HepG2 (cell line): ENCODE results near the gene VPS29. TPM values are rescaled to one million over a fixed set of nuclear protein-coding genes. Genes with fewer than 3 reads are reported as not detected.
A peak's percentile ranks its signal among the peaks of the same experiment; 100 is the strongest.

Source experiments
- CBX1 ChIP-seq: IDR thresholded peaks from one replicate; pipeline ENCODE4 v1.6.1; 2016; ENCODE audit warnings: antibody characterized with exemption, low read depth
- HNF1B ChIP-seq: sonication (generic); formaldehyde crosslinking; IDR thresholded peaks from 2 replicates; pipeline ENCODE4 v1.5.1; 2020; ENCODE audit warnings: mild to moderate bottlenecking, moderate library complexity, missing genetic modification reagents
- MXI1 ChIP-seq: IDR thresholded peaks from 3 replicates; pipeline ENCODE4 v1.6.1; 2012; ENCODE audit warnings: low read depth, low read length, inconsistent platforms, borderline replicate concordance
- NR2C2 ChIP-seq: sonication (generic); formaldehyde crosslinking; IDR thresholded peaks from 2 replicates; pipeline ENCODE4 v1.4.0; 2020; ENCODE audit warnings: missing genetic modification reagents, mild to moderate bottlenecking, moderate library complexity, borderline replicate concordance
- PHF21A ChIP-seq: sonication (generic); formaldehyde crosslinking; IDR thresholded peaks from 2 replicates; pipeline ENCODE4 v1.5.0; 2020; ENCODE audit warnings: mild to moderate bottlenecking, missing genetic modification reagents
- POLR2AphosphoS5 ChIP-seq: IDR thresholded peaks from 2 replicates; pipeline ENCODE4 v1.6.1; 2012; ENCODE audit warnings: low read depth, low read length
- RBM39 ChIP-seq: fragments of 200-400 bp; formaldehyde crosslinking; IDR thresholded peaks from one replicate; pipeline ENCODE4 v1.6.1; 2018; ENCODE audit warnings: antibody characterized with exemption, mild to moderate bottlenecking, low read depth, low read length; ENCODE audit not compliant: poor library complexity, severe bottlenecking
- RFX5 ChIP-seq: IDR thresholded peaks from 2 replicates; pipeline ENCODE4 v1.6.1; 2011; ENCODE audit warnings: low read depth, low read length, improper control_type of control experiment
- RXRA ChIP-seq: sonication (generic); formaldehyde crosslinking; IDR thresholded peaks from 2 replicates; pipeline ENCODE4 v1.5.1; 2020; ENCODE audit warnings: missing genetic modification reagents
- RXRB ChIP-seq: IDR thresholded peaks from 2 replicates; pipeline ENCODE4 v1.6.1; 2016; ENCODE audit warnings: borderline replicate concordance, missing genetic modification reagents, missing compliant biosample characterization
- SATB2 ChIP-seq: sonication (generic); formaldehyde crosslinking; IDR thresholded peaks from 2 replicates; pipeline ENCODE4 v1.5.0; 2020; ENCODE audit warnings: missing genetic modification reagents
- SP4 ChIP-seq: sonication (generic); formaldehyde crosslinking; IDR thresholded peaks from 2 replicates; pipeline ENCODE4 v1.8.1; 2023; ENCODE audit warnings: mild to moderate bottlenecking, missing genetic modification reagents
- ZFY ChIP-seq: sonication (generic); formaldehyde crosslinking; IDR thresholded peaks from 2 replicates; pipeline ENCODE4 v1.4.0; 2020; ENCODE audit warnings: missing genetic modification reagents
- ZMYM2 ChIP-seq: sonication (generic); formaldehyde crosslinking; IDR thresholded peaks from 2 replicates; pipeline ENCODE4 v1.8.0; 2022; ENCODE audit warnings: mild to moderate bottlenecking, missing genetic modification reagents
- ZNF468 ChIP-seq: sonication (generic); formaldehyde crosslinking; IDR thresholded peaks from 2 replicates; pipeline ENCODE4 v1.8.0; 2022; ENCODE audit warnings: mild to moderate bottlenecking, moderate library complexity, missing genetic modification reagents
- ZNF629 ChIP-seq: sonication (generic); formaldehyde crosslinking; conservative IDR thresholded peaks from 2 replicates; pipeline ENCODE4 v1.5.0; 2020; ENCODE audit warnings: missing genetic modification reagents
- polyA plus RNA-seq, 8 experiments: library from polyadenylated mRNA; depleted of rRNA in 3 of 8; stranded (reverse) in 7 of 8; unstranded in 1 of 8; fragments of >200 nt; fragmentation: Illumina TruSeq in 4 of 8; extraction: Trizol in 4 of 8; gene quantifications; 2 replicates each; pipeline versions ENCODE4 v1.2.1 to v1.2.3, GENCODE V29; 2011 to 2016; ENCODE audit warnings: low read depth in 4 of 8, missing spikeins in 1 of 8, mixed read lengths in 1 of 8; ENCODE audit not compliant: insufficient read depth in 1 of 8
- total RNA-seq, 5 experiments: library from RNA; depleted of rRNA; stranded (reverse); fragments of >200 nt; fragmentation: Illumina TruSeq; extraction: Trizol; gene quantifications; 2 replicates each; pipeline ENCODE4 v1.2.3, GENCODE V29; 2016; ENCODE audit warnings: low read depth in 1 of 5
- TF ChIP-seq, protein P1 (sequence below): sonication (generic); formaldehyde crosslinking; IDR thresholded peaks from 2 replicates; pipeline ENCODE4 v1.4.0; 2020; ENCODE audit warnings: mild to moderate bottlenecking, missing genetic modification reagents
- TF ChIP-seq, protein P2 (sequence below): IDR thresholded peaks from 2 replicates; pipeline ENCODE4 v1.6.1; 2016; ENCODE audit warnings: low read depth, borderline replicate concordance
- TF ChIP-seq, protein P3 (sequence below): sonication (generic); formaldehyde crosslinking; IDR thresholded peaks from 2 replicates; pipeline ENCODE4 v1.4.0; 2020; ENCODE audit warnings: missing genetic modification reagents
- TF ChIP-seq, protein P4 (sequence below): IDR thresholded peaks from 2 replicates; pipeline ENCODE4 v1.6.1; 2016; ENCODE audit warnings: control low read depth

VPS29 gene
- total and polyA plus RNA-seq, 2 of the 13 experiments (the other 11 are each of a cell fraction or from before 2014, with no cell fraction given), result 107 to 114 TPM

DNA sequence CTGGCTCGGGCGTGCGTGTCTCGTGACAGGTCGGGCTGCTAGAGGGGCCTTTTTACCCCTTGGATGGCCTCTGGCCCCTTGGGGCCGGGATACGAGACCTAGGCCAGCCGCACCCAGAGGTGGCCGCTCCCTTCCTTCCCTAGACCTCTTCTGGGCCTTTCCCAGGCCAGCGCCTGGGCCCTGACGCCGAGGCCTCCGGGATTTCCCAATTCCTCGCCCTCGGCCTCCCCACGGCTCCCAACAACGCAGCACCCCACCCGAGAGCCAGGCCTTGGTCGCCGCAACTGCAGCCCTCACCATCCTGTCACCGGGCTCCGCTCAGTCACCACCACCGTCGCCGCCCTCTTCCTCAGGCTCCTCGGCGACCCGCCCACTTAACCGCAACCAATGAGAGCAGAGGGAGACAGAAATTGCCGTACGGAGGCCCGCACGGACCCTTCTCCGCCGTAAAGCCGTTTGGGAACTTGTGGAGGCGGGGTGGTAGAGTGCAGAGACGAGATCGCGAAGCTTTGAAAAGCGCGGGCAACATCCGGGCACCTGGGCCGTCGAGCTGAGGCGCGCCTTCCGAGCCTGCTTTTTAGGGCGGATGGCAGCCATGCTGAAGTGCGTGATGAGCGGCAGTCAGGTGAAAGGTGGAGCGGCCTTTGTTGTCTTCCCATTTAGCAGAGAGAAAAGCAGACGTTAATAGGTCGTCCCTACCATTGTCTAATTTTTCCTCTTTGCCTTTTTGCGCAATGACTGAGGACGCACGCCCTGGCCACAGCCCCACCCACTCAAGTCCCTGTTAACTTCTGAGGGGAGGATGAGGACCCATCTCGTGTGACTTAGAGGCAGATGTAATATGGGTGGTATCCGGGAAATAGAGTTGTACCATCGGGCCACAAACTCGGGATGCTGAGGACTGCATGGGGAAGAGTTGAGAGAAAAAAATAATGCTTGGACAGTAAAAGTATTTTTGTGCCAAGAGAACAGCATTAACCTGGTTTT lies at the start of gene VPS29, which contains the start of gene RAD9B (continued):
- TF ChIP-seq CBX1, result no peak
- TF ChIP-seq, protein P1, sequence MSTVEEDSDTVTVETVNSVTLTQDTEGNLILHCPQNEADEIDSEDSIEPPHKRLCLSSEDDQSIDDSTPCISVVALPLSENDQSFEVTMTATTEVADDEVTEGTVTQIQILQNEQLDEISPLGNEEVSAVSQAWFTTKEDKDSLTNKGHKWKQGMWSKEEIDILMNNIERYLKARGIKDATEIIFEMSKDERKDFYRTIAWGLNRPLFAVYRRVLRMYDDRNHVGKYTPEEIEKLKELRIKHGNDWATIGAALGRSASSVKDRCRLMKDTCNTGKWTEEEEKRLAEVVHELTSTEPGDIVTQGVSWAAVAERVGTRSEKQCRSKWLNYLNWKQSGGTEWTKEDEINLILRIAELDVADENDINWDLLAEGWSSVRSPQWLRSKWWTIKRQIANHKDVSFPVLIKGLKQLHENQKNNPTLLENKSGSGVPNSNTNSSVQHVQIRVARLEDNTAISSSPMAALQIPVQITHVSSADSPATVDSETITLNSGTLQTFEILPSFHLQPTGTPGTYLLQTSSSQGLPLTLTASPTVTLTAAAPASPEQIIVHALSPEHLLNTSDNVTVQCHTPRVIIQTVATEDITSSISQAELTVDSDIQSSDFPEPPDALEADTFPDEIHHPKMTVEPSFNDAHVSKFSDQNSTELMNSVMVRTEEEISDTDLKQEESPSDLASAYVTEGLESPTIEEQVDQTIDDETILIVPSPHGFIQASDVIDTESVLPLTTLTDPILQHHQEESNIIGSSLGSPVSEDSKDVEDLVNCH, result peak; percentile 100
- peak; percentile 98 for TF ChIP-seq ZFY (CRISPR knock-in tag)
- TF ChIP-seq, protein P2, sequence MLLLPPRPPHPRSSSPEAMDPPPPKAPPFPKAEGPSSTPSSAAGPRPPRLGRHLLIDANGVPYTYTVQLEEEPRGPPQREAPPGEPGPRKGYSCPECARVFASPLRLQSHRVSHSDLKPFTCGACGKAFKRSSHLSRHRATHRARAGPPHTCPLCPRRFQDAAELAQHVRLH (CRISPR knock-in tag), result peak; percentile 95; the same call in 1 of the 2 replicates
- TF ChIP-seq HNF1B (CRISPR knock-in tag), result peak; percentile 97
- peak; percentile 81 for TF ChIP-seq RXRB
- TF ChIP-seq PHF21A (CRISPR knock-in tag), result peak; percentile 71; the same call in 1 of the 2 replicates
- peak; percentile 82 for TF ChIP-seq RXRA
- TF ChIP-seq ZMYM2 (CRISPR knock-in tag), result peak; percentile 90
- peak; percentile 90 for TF ChIP-seq SP4 (CRISPR knock-in tag)
- peak; percentile 37; the same call in 1 of the 2 replicates for TF ChIP-seq RFX5
- no peak; the same call in 1 of the 2 replicates for TF ChIP-seq ZNF629 (CRISPR knock-in tag)
- TF ChIP-seq, protein P3, sequence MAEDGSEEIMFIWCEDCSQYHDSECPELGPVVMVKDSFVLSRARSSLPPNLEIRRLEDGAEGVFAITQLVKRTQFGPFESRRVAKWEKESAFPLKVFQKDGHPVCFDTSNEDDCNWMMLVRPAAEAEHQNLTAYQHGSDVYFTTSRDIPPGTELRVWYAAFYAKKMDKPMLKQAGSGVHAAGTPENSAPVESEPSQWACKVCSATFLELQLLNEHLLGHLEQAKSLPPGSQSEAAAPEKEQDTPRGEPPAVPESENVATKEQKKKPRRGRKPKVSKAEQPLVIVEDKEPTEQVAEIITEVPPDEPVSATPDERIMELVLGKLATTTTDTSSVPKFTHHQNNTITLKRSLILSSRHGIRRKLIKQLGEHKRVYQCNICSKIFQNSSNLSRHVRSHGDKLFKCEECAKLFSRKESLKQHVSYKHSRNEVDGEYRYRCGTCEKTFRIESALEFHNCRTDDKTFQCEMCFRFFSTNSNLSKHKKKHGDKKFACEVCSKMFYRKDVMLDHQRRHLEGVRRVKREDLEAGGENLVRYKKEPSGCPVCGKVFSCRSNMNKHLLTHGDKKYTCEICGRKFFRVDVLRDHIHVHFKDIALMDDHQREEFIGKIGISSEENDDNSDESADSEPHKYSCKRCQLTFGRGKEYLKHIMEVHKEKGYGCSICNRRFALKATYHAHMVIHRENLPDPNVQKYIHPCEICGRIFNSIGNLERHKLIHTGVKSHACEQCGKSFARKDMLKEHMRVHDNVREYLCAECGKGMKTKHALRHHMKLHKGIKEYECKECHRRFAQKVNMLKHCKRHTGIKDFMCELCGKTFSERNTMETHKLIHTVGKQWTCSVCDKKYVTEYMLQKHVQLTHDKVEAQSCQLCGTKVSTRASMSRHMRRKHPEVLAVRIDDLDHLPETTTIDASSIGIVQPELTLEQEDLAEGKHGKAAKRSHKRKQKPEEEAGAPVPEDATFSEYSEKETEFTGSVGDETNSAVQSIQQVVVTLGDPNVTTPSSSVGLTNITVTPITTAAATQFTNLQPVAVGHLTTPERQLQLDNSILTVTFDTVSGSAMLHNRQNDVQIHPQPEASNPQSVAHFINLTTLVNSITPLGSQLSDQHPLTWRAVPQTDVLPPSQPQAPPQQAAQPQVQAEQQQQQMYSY (CRISPR knock-in tag), result peak; percentile 20; the same call in 1 of the 2 replicates
- peak; percentile 93; the same call in 1 of the 2 replicates for TF ChIP-seq SATB2 (CRISPR knock-in tag)
- TF ChIP-seq ZNF468, result peak; percentile 61; the same call in 1 of the 2 replicates
- TF ChIP-seq MXI1, result peak; percentile 88; the same call in 2 of the 3 replicates
- TF ChIP-seq RBM39, result peak; percentile 65
- peak; percentile 69 for TF ChIP-seq NR2C2 (CRISPR knock-in tag)
- TF ChIP-seq, protein P4, sequence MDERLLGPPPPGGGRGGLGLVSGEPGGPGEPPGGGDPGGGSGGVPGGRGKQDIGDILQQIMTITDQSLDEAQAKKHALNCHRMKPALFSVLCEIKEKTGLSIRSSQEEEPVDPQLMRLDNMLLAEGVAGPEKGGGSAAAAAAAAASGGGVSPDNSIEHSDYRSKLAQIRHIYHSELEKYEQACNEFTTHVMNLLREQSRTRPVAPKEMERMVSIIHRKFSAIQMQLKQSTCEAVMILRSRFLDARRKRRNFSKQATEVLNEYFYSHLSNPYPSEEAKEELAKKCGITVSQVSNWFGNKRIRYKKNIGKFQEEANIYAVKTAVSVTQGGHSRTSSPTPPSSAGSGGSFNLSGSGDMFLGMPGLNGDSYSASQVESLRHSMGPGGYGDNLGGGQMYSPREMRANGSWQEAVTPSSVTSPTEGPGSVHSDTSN, result no peak
- TF ChIP-seq POLR2AphosphoS5, result peak; percentile 89
